Kidney capillary endothelial cell (primary cell): ENCODE results near the gene ANO2.

ENCODE experiments used
- DNase-seq: peaks from one replicate; pipeline ENCODE4 v3.0.0-alpha.2; 2018; ENCODE audit warnings: low spot score

ANO2 gene

DNA sequence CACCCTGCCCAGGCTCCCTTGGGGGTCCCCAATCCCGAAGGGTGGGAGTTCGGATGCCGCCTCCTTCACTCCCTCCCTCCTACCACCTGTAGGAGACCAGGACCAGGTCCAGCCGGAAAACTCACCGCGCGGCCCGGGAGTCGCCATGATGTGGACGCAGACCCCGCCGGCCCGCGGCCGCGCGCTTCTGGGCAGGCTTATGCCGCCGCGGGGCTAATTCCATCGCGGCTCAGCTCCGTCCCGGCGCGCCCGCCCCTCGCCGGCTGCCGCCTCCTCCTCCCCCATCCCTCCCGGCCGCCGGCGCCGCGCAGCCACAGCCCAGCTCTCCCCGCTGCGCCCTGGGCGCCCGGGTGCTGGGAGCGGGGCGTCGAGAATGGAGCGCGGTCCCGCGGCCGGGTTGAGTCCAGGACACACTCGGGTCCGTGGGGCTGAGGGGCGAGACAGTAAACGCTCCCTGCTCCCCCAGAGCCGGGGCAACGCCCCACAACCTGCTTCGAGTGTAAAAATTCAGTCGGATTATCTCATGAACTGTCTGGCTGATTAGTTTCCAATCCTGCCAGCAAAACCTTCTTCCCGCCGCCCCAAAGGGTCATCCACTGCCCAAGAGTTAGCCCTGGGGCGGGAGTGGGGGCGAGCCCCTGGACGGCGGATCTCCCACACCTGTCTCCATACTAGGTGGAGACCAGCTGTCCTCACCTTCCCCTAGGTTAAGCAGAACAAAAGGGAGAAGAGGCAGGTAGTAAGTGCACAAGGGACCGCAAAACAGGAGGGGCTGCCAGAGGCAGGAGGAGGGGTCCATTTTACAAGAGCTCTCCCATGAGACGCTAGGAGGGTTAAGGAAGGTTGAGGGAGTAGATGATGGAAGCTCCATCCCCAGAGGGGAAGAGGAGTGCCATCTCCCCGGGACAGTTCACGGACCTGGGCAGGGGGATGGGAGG, at the start of gene ANO2:
TSS of gene ANO2 (minus strand) at position 189 of the 938 bp plus-strand sequence. CDS start at position 147, 42 bp downstream.
- DNase-seq, result peak; percentile 10

DNA sequence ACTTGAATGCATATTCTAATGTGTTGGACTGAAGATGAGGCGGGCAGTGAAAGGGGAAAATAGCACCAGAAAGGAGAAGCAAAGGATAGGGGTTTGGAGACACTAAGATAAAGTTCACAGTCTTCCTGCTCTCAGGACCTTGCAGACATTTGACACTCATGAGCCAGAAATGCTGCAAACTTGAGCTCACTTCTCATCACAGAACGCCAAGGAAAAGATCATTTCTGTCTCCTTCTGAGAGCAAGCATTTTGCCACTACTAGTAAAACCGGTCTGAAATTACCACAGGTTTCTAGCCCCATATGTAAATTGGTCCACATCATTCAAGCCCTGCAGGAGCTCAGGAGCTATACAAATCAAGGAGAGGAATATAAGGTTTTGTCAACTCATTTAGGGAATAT, 44.6 kb upstream of the ANO2 start:
- DNase-seq, result no peak

DNA sequence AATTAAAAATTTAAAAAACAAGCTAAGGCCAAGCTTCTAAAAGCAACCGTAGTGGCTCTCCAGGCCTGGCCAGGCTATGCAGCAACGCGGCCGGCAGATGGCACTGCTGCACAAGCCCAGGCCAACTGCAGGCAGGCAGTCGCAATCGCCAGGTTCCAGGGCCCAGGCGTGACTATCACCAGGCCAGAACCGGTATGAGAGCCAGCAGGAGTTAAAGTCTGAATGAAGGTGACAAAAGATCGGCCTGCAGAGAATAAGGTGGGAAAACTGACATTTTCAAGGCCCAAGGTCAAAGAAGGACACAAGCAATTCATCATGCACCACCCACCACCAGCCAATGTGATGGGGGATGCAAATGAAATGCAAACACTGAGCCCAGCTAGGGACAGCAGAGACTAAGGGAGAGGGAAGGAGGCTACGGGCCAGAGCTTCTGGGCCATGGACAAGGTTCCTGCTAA, 43.6 kb upstream of the ANO2 start:
- DNase-seq, result peak; percentile 76

DNA sequence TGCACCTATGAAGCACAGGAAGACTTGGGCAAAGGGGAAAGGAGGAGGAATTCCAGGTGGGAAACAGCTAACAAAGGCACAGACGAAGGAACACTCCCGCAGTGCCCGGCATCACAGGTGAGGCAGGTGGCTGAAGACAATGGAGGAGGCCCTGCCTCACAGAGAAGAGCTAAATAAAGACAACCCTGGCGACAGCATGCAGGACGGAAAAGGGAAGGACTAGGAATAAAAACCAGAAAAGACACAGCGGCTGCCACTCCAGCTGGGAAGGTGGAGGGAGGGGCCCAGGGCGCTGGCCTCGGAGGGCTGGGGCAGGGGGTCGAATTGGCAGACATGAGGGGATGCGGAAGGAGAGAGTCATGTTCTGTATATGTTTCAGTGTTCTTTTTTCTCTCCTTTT, 43.0 kb upstream of the ANO2 start:
- DNase-seq, result no peak

DNA sequence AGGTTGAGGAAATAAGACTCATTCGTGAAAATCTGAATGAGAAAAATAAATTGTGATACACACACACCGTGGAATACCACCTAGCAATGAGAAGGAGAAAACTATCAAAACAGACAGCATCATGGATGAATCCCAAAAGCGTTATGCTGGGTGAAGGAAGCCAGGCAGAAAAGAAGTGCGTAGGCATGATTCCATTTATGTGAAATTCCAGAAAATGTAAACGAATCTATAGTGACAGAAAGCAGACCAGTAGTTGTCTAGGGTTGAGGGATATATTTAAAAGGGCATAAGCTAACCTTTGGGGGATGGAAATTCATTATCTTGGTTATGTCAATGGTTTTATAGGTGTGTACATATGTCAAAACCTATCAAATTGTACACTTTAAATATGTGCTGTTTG, 42.5 kb upstream of the ANO2 start:
- DNase-seq, result no peak

DNA sequence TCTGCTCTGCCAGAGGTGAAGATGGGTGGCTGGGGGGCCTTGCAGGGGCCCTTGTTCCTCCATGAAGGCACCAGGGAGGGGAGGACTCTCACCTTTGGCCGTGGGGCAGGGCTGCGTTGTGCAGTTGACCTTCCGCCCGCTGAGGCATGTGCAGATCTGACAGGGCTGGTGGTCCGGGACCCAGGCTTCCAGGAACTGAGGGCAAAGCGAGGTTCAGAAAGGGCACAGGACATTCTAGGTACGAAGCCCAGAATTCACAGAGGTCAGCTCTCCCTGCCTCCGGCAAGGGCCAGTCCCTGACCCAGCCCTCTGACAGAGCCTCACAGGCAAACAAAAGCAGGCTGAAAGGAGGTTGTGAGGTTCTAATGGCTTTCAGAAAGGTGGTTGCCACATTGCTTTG, 40.4 kb upstream of the ANO2 start:
- DNase-seq, result no peak

DNA sequence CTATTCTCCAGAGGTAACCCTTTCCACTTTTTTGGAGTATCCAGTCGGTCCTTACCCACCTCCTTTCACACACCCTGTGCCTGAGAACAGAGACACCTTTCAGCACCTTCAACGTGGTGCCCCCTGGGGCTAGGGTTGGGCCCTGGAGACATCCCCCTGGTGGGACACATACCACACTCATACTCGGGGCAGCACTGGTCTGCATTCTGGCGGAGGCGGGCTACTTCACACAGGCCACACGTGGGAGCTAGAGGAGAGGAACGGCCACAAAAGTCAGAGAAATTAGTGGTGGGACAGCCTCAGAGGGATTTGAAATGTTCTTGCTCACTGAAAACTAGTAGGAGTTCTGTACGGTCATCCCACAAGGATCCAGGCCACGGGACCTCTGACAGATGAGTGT, 39.8 kb upstream of the ANO2 start:
- DNase-seq, result no peak

DNA sequence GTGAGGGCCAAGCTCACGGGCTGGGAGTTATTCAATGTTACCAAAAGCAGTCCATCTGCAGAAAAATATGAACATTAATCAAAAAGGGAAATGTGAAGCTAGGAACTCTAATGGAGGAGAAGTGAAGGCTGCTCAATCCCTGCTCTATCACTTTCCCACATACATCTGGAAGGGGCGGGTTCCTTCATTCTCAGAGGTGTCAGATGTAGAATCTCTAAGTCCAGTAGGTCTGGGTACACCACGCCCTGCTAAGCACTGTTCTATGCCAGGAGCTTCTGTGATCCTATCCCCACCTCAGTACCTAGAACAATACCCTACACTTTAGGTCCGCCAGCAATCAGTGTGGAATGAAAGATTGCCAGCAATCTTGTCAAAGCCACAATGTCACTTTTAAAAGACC, 37.0 kb upstream of the ANO2 start:
- no peak for DNase-seq

DNA sequence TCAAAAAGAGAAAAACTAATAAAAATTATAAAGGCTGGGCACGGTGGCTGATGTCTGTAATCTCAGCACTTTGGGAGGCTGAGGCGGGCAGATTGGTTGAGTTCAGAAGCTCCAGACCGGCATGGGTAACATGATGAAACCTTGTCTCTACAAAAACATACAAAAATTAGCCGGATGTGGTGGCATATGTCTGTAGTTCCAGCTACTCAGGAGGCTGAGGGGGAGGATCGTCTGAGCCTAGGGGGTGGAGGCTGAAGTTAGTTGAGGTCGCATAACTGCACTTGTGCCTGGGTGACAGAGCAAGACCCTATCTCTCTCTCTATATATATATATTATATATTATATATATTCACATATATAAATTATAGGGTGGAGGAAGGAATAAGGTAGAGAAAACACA, 32.5 kb upstream of the ANO2 start:
- no peak for DNase-seq

DNA sequence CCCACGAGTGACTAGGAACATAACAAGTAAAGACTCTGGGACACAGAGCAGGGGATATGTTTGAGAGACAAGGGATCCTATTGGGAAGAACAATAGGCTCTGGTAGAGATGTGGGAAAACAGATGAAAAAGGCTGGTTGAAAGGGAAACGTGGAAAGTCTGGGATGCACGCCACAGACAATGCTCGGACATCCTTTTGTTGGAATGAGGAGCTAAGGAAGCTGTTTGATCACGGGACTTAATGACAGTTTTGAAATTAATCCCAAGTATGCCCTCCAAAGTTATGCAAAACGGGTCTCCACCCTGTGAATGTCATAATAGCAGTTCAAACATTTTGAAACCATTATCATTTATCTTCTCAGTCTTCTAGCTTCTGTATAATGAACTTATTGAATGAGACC, 31.7 kb upstream of the ANO2 start:
- DNase-seq, result no peak

DNA sequence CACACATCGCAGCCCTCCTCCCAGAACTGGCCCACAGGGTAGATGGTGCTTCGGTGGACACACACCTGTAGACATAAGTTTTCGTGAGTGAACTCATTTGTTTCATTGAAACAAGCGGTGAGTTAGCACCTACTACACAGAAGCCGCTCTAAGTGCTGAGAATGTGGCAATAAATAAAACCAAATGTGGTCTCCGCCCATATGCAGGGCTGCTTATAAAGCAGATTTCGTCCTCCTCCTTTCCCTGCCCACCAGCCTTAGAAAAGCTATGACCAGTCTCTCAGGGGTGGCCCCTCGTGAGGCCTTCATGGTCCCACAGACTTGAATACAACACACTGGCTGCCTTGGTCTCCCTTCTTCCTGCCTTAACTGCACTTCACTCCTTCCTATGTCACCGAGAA, 31.1 kb upstream of the ANO2 start:
- DNase-seq, result no peak

DNA sequence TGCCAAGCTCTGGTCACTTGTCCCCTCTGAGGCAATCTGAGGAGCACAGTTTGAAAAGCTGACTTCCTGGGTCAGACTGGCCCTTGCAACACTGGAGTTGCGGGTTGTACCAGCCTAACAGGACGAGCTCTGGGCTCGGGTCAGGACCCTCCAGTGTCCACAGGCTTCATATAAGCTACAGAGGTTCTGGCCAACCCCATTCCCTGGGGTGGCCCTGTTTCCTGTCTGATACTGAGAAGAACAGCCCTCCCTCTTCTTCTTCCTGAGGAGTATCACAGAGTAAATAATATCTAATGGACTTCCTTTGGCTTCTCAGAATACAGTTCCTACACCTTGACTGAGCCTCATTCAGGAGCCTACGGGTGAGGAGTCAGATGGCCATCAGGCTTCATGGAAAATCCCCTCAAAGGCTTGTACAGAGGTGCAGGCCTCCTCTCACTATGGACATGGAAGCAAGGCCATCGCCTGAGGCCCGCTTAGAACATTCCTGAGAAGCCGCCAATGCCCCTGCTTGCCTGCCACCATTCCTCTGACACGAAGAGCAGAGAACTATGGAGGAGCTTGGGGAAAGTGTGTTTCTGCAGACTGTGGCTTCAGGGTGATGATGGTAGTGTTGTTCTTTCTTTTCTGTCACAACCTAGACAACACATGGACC, 28.5 kb upstream of the ANO2 start:
- no peak for DNase-seq

DNA sequence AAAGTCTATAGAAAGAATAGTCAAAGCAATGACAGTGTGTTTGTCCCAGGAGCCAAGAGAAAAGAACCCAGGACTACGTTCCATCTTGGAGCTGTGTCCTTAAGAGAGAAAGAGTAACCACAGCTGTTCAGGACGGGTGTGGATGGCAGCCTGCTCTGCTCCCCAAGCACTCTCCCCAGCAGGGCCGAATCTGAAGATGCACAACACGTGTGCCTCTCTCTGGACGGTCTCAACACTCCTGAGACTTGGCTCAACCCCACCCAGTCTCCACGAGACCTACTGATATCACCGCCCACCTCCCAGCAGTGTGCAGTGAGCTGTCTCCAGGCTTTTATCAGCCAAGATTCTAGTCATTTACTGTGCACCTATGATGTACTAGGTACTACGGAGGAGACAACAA, 27.3 kb upstream of the ANO2 start:
- no peak for DNase-seq

DNA sequence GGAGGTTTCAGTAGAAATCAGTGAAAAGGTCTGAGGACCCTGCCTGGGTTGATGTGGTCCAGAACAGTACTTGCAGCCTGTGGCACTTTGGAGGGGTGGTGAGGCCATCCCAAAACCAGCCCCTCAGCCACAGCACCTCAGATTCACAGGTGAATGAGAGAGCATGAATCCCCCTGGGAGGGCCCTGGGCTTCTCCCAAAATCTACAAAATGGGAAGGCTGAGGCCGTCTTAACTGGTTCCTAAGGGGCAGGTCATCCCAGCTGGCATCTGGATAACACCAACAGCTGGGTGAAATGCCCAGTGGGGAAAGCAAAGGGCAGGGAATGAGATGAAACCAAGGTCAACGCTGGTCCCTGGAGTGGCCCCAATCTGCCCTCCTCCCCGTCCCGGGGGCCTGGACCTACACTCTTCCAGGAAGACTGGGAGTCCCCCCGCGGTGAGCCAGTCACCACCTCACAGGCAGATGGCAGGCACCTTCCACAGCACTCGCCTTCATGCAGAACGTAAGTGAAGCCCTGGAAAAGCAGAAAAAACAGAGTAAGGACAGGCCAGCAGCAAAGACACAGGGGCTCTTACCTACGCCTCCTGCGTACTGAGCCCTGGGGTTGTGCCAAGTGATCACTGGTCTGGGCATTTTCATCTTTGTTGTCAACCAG, 26.3 kb upstream of the ANO2 start:
- DNase-seq, result no peak

DNA sequence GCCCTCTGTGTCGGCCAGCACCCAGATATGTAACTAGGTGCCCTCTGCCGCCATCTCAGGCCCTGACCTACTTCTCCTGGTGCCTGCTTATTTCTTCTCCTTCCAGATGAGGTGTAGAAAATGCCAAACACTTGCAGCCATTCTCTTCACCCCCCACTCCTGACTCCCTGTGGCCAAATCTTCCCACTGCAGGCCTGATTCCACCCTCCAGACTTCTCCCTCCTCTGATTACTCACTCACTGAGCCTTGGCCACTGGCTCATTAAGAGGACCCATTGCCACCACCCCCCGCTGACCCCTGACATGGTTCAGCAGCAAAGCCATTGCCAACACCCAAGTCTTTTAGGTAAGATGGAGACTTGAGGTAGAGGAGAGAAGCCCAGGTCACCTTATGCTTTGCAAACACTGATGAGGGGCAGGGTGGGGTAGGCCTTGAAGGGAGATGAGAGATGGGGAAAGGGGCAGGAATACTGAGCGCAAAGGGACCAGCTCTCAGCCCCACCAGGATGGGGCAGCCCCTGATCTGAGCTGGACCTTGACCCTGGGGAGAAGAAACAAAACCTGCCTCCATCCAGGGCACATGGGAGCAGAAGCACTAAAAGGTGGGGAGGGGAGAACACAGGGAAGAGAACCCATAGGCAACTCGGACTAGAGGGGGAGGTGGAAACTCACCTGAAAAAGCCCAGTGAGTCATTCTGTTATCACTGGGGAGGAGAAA, 25.1 kb upstream of the ANO2 start:
- no peak for DNase-seq

DNA sequence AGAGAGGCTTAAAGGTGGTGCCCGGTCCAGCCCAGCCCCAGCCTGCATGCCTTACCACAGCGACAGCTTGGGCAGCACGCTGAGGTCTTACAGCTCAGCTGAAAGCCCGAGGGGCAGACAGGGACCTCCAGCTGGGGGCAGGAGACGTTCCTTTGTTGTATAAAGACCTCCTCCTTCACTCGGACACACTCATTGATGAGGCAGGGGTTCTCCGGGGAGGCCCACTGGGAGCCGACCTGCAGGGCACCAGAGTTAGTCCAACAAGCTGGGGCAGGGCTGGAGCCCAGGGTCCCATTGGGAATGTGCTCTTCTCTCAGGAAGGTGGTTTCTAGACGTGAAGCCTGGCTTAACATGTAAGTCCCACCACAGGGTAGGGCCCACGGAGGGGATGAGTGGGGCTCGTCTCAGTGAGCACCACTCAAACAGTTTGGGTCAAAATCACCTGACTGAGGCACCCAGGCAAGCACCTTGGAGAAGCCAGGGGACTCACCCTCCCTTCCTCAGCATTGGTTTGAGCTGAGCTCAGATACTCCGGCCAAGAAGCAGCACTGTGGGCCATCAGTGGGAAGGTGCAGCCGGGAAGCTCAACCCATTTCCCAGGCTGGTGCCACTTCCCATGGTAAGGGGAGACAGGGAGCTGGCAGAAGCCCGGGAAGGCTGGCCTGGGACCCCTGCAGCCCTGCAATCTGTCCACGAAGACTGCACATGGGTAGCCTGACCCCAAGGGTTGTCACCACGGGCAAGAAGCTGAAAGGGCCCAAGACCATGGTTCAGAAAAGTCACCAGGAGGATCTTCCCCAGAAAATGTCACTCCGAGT, 24.3 kb upstream of the ANO2 start:
- DNase-seq, result no peak

DNA sequence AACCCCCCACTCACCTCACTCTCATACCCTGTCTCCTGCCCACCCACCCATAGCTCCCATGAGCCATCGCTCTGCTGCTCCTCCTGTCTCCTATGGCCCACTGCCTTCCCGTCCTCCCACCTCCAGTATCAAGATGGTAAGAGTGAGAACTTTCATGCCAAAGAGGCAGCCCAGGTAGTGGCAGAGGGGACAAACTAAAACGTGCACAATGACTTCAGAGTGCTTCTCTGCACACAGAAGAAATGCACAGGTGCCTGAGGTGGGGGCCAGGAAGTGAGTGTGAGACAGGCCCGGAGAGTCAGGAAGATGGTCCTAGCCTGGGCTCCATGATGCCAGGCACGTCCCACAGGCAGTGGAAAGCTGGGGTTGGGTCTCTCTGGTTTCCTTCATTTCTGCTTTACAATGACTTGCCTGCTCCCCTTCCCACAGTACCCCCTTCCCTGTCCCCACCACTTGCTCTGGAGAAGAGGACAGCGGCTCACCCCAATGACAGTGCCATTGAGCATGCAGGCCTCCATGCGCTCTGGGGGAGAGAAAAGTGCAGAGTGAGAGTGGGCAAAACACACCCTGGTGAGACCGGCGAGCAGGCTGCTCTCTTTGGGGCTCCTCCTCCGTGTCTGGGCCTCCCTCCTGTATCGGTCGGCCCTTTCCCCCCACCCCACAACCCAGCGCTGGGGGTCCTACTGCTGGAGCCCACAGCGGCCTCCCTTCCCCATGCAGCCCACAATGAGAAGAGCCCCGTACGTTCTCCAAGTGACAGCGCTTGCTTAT, 22.8 kb upstream of the ANO2 start:
- DNase-seq, result no peak

DNA sequence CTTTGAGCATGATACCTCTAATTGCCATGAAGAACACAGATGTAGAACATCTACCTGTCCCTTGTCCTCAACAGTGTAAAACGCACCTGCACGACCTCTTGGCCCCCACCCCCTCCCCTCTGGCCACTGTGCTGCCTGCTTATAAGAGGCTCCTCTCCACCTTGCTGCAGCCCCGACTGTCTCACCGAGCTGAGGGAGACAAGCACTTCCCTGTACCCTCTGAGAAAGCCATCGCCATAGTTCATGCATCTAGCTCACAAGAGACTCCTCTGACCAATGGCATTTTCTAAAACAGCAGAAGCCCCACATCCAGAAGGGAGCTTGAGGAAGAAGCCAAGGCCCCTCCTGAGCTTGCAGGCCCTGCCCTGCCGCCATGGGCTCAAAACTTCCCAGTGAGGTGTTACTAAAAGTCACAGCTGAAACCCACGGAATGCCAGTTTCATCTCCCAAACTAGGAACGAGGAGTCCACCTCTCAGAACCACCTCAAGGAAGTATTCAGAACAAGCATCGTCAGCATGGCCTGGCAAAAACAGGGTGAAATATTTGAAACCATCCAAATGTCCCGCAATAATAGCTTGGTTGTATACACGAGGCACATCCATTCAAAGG, 21.5 kb upstream of the ANO2 start:
- no peak for DNase-seq

DNA sequence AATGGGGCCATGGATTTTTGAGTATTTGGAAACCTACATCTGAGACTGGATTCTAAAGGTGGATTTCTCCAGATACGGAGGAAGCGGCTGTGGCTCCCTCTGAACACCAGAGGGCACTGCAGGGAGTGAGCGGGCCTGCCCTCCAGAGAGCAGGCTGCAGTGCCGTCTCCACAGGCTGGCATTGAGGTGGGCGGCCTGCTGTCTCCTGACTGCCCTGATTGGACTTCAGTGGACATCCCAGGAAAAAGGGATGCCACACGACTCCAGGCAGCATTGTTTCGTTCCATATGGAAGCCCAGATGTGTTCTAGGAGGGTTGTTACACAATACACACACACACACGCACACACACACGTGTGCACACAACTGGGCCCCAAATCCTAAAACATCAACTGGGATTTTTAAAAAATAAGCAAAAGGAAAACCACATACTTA, 20.9 kb upstream of the ANO2 start:
- peak; percentile 38 for DNase-seq
